Activated CD4-positive, alpha-beta memory T cell treated with anti-CD3 and anti-CD28 coated beads, Interleukin-2, amount 10 ng/mL, durations not matched to agents 7 days and 5 days (primary cell): ENCODE data around the gene DIPK1A. TPM values are rescaled to one million over a fixed set of nuclear protein-coding genes. Genes with fewer than 3 reads are reported as not detected.
A peak's percentile ranks its signal among the peaks of the same experiment; 100 is the strongest.

Source experiments
- CTCF ChIA-PET: fragments of 350-600 bp; sonication (Branson Sonifier 250); formaldehyde crosslinking; loops from one replicate; lab custom pipeline; 2021; ENCODE audit warnings: antibody characterized with exemption, inconsistent platforms; lab: Charles Lee
- POLR2A ChIA-PET: fragments of 350-600 bp; sonication (Branson Sonifier 250); formaldehyde crosslinking; loops from one replicate; lab custom pipeline; 2021; ENCODE audit warnings: antibody characterized with exemption; lab: Charles Lee
- DNase-seq: peaks from one replicate; pipeline ENCODE4 v3.0.0-alpha.2; 2020
- H3K27ac Mint-ChIP-seq: one replicate; pipeline ENCODE4 v1.8.0; 2021; ENCODE audit warnings: mild to moderate bottlenecking, mixed read lengths
- H3K27me3 Mint-ChIP-seq: one replicate; pipeline ENCODE4 v1.8.0; 2021; ENCODE audit warnings: mixed read lengths
- H3K36me3 Mint-ChIP-seq: one replicate; pipeline ENCODE4 v1.8.0; 2021; ENCODE audit warnings: low read depth, mixed read lengths
- H3K4me1 Mint-ChIP-seq: one replicate; pipeline ENCODE4 v1.8.0; 2021; ENCODE audit warnings: mixed read lengths
- H3K4me3 Mint-ChIP-seq: one replicate; pipeline ENCODE4 v1.8.0; 2021; ENCODE audit warnings: mild to moderate bottlenecking, mixed read lengths
- H3K9me3 Mint-ChIP-seq: one replicate; pipeline ENCODE4 v1.8.0; 2021; ENCODE audit warnings: mixed read lengths
- total RNA-seq, 2 experiments: library from RNA; stranded (reverse); gene quantifications; one replicate each; pipeline ENCODE4 v1.2.3, GENCODE V29; 2021

Gene DIPK1A
- total RNA-seq, 2 experiments from 2014 or later: 12.7 to 17.2 TPM

- CTCF ChIA-PET: no interaction called here
- peaks cover 39% of the 10 kb centered on the region for H3K4me1 Mint-ChIP-seq
- H3K36me3 Mint-ChIP-seq: no peaks in the 10 kb centered on the region
- H3K27ac Mint-ChIP-seq: no peak overlapping the region
- no peaks in the 10 kb centered on the region for H3K9me3 Mint-ChIP-seq
- H3K4me3 Mint-ChIP-seq: no peak overlapping the region
- no peaks in the 10 kb centered on the region for H3K27me3 Mint-ChIP-seq
- POLR2A ChIA-PET: interaction anchor here (2.2 to 2.9 kb wide), 2 partner anchors 49 to 80 kb away, joined by 5 to 24 read pairs; partner anchors contain the start of genes DIPK1A and RPL5
- DNase-seq: no peak
Measured at GRCh38 chr1:92881391-92881790, 79.9 kb downstream of the DIPK1A start.

GRCh38 chr1:92879316-92879968 is 81.8 kb downstream of the DIPK1A start:
- no peaks in the 10 kb centered on the region for H3K9me3 Mint-ChIP-seq
- no peak overlapping the region for H3K27ac Mint-ChIP-seq
- DNase-seq: no peak
- no peak overlapping the region for H3K4me3 Mint-ChIP-seq
- H3K4me1 Mint-ChIP-seq: peaks cover 39% of the 10 kb centered on the region
- ChIA-PET CTCF (interaction anchor here (1.1 to 4.3 kb wide), 3 partner anchors 21 to 115 kb away, joined by 3 to 19 read pairs (median 19); no protein-coding TSS in a partner anchor), POLR2A (interaction anchor here (0.8 kb wide), 1 partner anchor 80 kb away, joined by 4 read pairs; no protein-coding TSS in a partner anchor)
- peaks cover 6% of the 10 kb centered on the region for H3K36me3 Mint-ChIP-seq
- no peaks in the 10 kb centered on the region for H3K27me3 Mint-ChIP-seq

DNA sequence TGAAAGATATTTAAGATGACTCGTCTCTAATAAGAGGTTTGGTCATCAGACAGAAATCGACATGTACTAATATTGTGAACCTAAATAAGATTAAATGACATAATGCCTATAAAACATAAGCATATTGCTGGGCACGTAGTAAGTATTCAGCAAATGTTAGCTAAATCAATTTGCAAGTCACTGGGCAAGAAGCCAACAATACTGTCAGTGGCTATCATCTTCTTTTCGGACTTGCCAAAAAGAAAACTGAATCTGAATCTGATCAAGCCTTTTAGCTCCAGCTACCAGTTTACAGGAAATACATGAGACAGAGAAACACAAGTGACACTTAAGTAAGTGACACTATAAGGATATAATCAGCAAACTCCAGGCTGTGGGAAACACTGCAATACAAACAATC is 83.5 kb downstream of the DIPK1A start:
- peak overlapping the region; percentile 64 for H3K27ac Mint-ChIP-seq
- DNase-seq: no peak
- ChIA-PET CTCF (interaction anchor here (0.8 to 4.3 kb wide), 7 partner anchors 9 to 116 kb away, joined by 3 to 19 read pairs (median 5); no protein-coding TSS in a partner anchor), POLR2A (interaction anchor here (1.4 to 3.2 kb wide), 5 partner anchors 24 to 84 kb away, joined by 3 to 10 read pairs (median 5); partner anchors contain the start of genes DIPK1A and RPL5)
- H3K36me3 Mint-ChIP-seq: peaks cover 17% of the 10 kb centered on the region
- no peaks in the 10 kb centered on the region for H3K9me3 Mint-ChIP-seq
- H3K4me3 Mint-ChIP-seq: peak overlapping the region; percentile 5
- H3K4me1 Mint-ChIP-seq: peaks cover 28% of the 10 kb centered on the region
- no peaks in the 10 kb centered on the region for H3K27me3 Mint-ChIP-seq

DNA sequence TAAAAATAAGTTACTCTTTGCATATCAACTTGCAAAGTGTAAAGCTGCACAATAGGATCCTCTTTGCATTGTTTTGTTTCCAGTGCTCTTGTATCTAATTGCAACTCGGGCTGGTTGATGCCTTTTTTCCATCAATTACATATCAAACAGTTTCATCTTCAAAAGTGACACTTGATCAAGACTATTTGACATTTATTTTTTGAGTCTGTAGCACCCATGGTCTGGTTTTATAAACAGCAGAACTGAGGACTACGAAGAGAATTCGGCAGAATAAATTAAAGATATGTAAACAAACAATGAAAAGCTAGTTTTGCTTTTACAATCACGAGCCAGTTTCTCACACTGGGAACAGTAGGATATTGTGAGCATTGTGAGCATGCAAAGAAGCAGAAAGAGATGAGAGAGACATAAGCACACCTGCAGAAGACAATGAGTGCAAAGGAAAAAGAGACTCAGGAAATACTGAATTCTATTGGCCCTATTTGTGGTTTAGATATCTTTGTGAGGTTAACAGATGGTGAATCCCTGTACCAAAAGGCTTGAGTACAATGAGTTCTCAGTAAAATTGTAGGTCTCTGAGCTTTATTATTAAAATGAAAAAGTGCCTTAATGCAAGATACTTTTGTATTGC is 84.1 kb downstream of the DIPK1A start:
- no peak for DNase-seq
- Mint-ChIP-seq H3K9me3 (peaks cover 2% of the 10 kb centered on the region), H3K4me1 (peaks cover 23% of the 10 kb centered on the region), H3K27me3 (no peaks in the 10 kb centered on the region), H3K27ac (no peak overlapping the region), H3K4me3 (no peak overlapping the region), H3K36me3 (peaks cover 21% of the 10 kb centered on the region)
- ChIA-PET POLR2A (interaction anchor here (0.9 to 3.2 kb wide), 6 partner anchors 25 to 104 kb away, joined by 3 to 10 read pairs (median 4); partner anchors contain the start of genes DIPK1A and RPL5), CTCF (interaction anchor here (0.8 to 4.3 kb wide), 8 partner anchors 10 to 117 kb away, joined by 3 to 19 read pairs (median 4); no protein-coding TSS in a partner anchor)

- H3K9me3 Mint-ChIP-seq: peaks cover 2% of the 10 kb centered on the region
- no peak for DNase-seq
- peaks cover 20% of the 10 kb centered on the region for H3K4me1 Mint-ChIP-seq
- H3K27me3 Mint-ChIP-seq: no peaks in the 10 kb centered on the region
- ChIA-PET POLR2A (interaction anchor here (0.9 to 3.2 kb wide), 4 partner anchors 26 to 105 kb away, joined by 3 to 10 read pairs (median 6); partner anchors contain the start of genes DIPK1A and RPL5), CTCF (interaction anchor here (1.6 to 4.3 kb wide), 4 partner anchors 17 to 118 kb away, joined by 3 to 19 read pairs (median 14); no protein-coding TSS in a partner anchor)
- peaks cover 21% of the 10 kb centered on the region for H3K36me3 Mint-ChIP-seq
- H3K4me3 Mint-ChIP-seq: no peak overlapping the region
- no peak overlapping the region for H3K27ac Mint-ChIP-seq
Measured at GRCh38 chr1:92876351-92876750, 84.9 kb downstream of the DIPK1A start.

GRCh38 chr1:92874987-92875386 is 86.3 kb downstream of the DIPK1A start:
- no peak for DNase-seq
- Mint-ChIP-seq H3K27me3 (no peaks in the 10 kb centered on the region), H3K9me3 (peaks cover 2% of the 10 kb centered on the region), H3K4me3 (no peak overlapping the region), H3K27ac (no peak overlapping the region), H3K36me3 (peaks cover 21% of the 10 kb centered on the region), H3K4me1 (peaks cover 20% of the 10 kb centered on the region)
- ChIA-PET CTCF (interaction anchor here (0.7 to 1.6 kb wide), 2 partner anchors 87 to 119 kb away, joined by 3 to 5 read pairs; partner anchors contain the start of gene DIPK1A), POLR2A (no interaction called here)

- no peaks in the 10 kb centered on the region for H3K27me3 Mint-ChIP-seq
- ChIA-PET CTCF (interaction anchor here (1.7 kb wide), 1 partner anchor 88 kb away, joined by 4 read pairs; no protein-coding TSS in a partner anchor), POLR2A (no interaction called here)
- DNase-seq: no peak
- H3K27ac Mint-ChIP-seq: no peak overlapping the region
- H3K4me1 Mint-ChIP-seq: peaks cover 9% of the 10 kb centered on the region
- peaks cover 2% of the 10 kb centered on the region for H3K9me3 Mint-ChIP-seq
- H3K4me3 Mint-ChIP-seq: no peak overlapping the region
- H3K36me3 Mint-ChIP-seq: peaks cover 21% of the 10 kb centered on the region
Measured at GRCh38 chr1:92872719-92873118, 88.5 kb downstream of the DIPK1A start.

- no peaks in the 10 kb centered on the region for H3K4me1 Mint-ChIP-seq
- POLR2A ChIA-PET: interaction anchor here (1.3 kb wide), 1 partner anchor 12 kb away, joined by 3 read pairs; no protein-coding TSS in a partner anchor
- peaks cover 21% of the 10 kb centered on the region for H3K36me3 Mint-ChIP-seq
- H3K4me3 Mint-ChIP-seq: no peak overlapping the region
- H3K27me3 Mint-ChIP-seq: no peaks in the 10 kb centered on the region
- H3K27ac Mint-ChIP-seq: no peak overlapping the region
- H3K9me3 Mint-ChIP-seq: peaks cover 2% of the 10 kb centered on the region
- CTCF ChIA-PET: no interaction called here
- no peak for DNase-seq
Measured at GRCh38 chr1:92870591-92870990, 90.7 kb downstream of the DIPK1A start.

GRCh38 chr1:92864131-92864530 is 97.1 kb downstream of the DIPK1A start:
- no peaks in the 10 kb centered on the region for H3K36me3 Mint-ChIP-seq
- no peak overlapping the region for H3K27ac Mint-ChIP-seq
- H3K4me1 Mint-ChIP-seq: peaks cover 4% of the 10 kb centered on the region
- H3K9me3 Mint-ChIP-seq: no peaks in the 10 kb centered on the region
- DNase-seq: no peak
- ChIA-PET CTCF (interaction anchor here (0.6 to 4.8 kb wide), 6 partner anchors 19 to 130 kb away, joined by 3 to 30 read pairs (median 3); no protein-coding TSS in a partner anchor), POLR2A (interaction anchor here (1.3 to 2.1 kb wide), 2 partner anchors 96 to 130 kb away, joined by 4 to 7 read pairs; partner anchors contain the start of gene DIPK1A)
- no peak overlapping the region for H3K4me3 Mint-ChIP-seq
- H3K27me3 Mint-ChIP-seq: no peaks in the 10 kb centered on the region

DNA sequence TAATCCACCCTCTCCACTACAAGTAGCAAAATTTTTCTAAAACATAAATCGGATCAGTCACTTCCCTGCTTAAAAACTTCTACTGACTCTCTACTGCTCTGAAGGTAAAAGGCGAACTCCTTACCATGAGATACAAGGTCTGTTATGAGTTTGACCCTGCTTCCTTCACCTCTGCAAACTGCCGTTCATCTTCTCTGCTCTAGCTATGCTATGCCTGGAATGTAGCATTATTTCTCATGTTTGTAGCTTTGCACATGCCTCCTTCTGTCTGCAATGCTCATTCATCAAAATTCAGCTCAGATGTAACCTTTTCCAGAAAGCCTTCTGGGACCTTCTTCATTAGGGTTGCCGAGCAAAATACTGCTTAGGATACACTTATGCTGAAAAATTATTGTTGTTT is 98.7 kb downstream of the DIPK1A start:
- Mint-ChIP-seq H3K27ac (no peak overlapping the region), H3K4me1 (peaks cover 13% of the 10 kb centered on the region), H3K4me3 (no peak overlapping the region), H3K27me3 (no peaks in the 10 kb centered on the region), H3K36me3 (no peaks in the 10 kb centered on the region), H3K9me3 (no peaks in the 10 kb centered on the region)
- no peak for DNase-seq
- ChIA-PET CTCF (interaction anchor here (0.6 to 4.8 kb wide), 2 partner anchors 131 to 590 kb away, joined by 3 to 30 read pairs; no protein-coding TSS in a partner anchor), POLR2A (no interaction called here)

DNA sequence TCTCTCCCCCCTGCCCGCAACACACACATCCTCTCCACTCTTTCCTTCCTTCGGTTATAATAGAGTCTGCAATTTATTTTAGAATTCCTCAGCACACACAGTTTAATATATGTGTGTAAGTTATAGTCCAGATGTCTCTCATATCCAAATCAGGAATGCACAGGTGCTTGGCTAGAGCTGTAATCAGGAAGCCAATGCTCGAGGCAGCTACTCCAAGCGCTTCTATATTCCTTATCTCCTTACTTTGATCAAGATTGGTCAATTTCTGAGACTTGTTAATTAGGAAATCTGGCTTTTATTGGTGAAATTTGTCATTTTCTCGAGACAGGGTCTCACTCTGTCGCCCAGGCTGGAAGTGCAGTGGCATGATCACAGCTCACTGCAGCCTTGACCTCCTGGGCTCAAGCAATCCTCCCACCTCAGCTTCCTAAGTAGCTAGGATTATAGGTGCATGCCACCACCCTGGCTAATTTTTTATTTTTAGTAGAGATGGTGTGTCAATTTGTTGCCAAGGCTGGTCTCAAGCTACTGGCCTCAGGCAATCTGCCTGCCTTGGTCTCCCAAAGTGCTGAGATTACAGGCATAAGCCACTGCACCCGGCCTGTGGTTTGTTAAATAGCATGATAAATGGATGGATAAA is 101.7 kb downstream of the DIPK1A start:
- peak overlapping the region; percentile 19 for H3K27ac Mint-ChIP-seq
- peaks cover 8% of the 10 kb centered on the region for H3K36me3 Mint-ChIP-seq
- POLR2A ChIA-PET: interaction anchor here (1.0 to 8.4 kb wide), 5 partner anchors 10 to 134 kb away, joined by 3 to 65 read pairs (median 4); partner anchors contain the start of gene DIPK1A
- H3K9me3 Mint-ChIP-seq: peaks cover 3% of the 10 kb centered on the region
- peak overlapping the region; percentile 32 for H3K4me3 Mint-ChIP-seq
- CTCF ChIA-PET: interaction anchor here (0.7 to 4.0 kb wide), 26 partner anchors 9 to 222 kb away, joined by 3 to 168 read pairs (median 6); partner anchors contain the start of genes DIPK1A, MTF2 and RPL5
- no peaks in the 10 kb centered on the region for H3K27me3 Mint-ChIP-seq
- H3K4me1 Mint-ChIP-seq: peaks cover 20% of the 10 kb centered on the region
- DNase-seq: no peak
